ENCODE measurements around the gene PRDX1. TPM values are rescaled to one million over a fixed set of nuclear protein-coding genes. Genes with fewer than 3 reads are reported as not detected.
"Not testable (repeated sequence)": the region's sequence is repeated elsewhere in the genome, so short reads cannot be mapped to it uniquely, and the experiment has no call there.

Gene PRDX1
- polyA plus RNA-seq, 1 donor, result 239 TPM

DNA sequence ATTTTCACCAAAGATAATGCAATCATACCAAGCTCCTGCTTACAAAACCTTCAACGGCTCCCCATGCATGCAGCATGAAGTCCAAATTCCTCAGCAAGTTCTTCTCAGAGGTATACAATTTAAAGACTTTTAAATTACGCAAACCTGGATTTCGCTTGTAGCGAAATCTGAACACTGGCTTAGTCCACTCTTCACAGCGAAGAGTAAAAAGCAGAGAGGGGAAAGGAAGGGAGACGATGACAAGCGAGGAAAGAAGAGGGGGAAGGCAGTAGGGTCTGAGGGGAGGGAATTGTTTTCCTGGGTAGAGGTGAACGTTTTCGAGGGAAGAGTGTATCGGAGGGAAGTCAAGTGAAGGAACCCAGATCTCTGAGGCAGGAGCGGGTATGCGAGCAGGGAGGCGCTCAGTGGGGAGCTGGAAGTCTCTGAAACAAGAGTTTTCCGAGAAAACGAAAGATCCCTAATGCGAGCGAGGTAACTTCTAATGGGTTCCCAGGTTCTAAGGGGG lies 31.5 kb downstream of the PRDX1 start:
- DNase-seq, result peak; percentile 9 to 72
- Histone ChIP-seq H3K4me1 (ENCODE audit: control insufficient read depth, insufficient read depth, low read length) (peaks cover 6% of the 10 kb centered on the region), H3K9me3 (ENCODE audit: control insufficient read depth, low read depth, low read length) (no peaks in the 10 kb centered on the region), H3K27ac (ENCODE audit: low read length) (peak overlapping the region; percentile 89), H3K36me3 (ENCODE audit: control insufficient read depth, insufficient read depth, low read length) (no peaks in the 10 kb centered on the region), H3K4me3 (ENCODE audit: low read length) (peak overlapping the region; percentile 89), H3K27me3 (ENCODE audit: control insufficient read depth, insufficient read depth, low read length) (no peaks in the 10 kb centered on the region)
- WGBS (ENCODE audit: insufficient coverage, low lambda C conversion rate), result 5% methylated on average over 4 of the region's 17 CpGs

- H3K9me3 ChIP-seq (ENCODE audit: control insufficient read depth, low read depth, low read length); H3K27ac ChIP-seq (ENCODE audit: low read length); H3K27me3 ChIP-seq (ENCODE audit: control insufficient read depth, insufficient read depth, low read length); DNase-seq; H3K4me1 ChIP-seq (ENCODE audit: control insufficient read depth, insufficient read depth, low read length); H3K36me3 ChIP-seq (ENCODE audit: control insufficient read depth, insufficient read depth, low read length): not testable (repeated sequence)
- peak overlapping the region; percentile 89 for H3K4me3 ChIP-seq (ENCODE audit: low read length)
- WGBS (ENCODE audit: insufficient coverage, low lambda C conversion rate), result no CpG with 5 or more reads among the region's 14 CpGs
Observed at GRCh38 chr1:45489379-45489778, 32.3 kb downstream of the PRDX1 start.

DNA sequence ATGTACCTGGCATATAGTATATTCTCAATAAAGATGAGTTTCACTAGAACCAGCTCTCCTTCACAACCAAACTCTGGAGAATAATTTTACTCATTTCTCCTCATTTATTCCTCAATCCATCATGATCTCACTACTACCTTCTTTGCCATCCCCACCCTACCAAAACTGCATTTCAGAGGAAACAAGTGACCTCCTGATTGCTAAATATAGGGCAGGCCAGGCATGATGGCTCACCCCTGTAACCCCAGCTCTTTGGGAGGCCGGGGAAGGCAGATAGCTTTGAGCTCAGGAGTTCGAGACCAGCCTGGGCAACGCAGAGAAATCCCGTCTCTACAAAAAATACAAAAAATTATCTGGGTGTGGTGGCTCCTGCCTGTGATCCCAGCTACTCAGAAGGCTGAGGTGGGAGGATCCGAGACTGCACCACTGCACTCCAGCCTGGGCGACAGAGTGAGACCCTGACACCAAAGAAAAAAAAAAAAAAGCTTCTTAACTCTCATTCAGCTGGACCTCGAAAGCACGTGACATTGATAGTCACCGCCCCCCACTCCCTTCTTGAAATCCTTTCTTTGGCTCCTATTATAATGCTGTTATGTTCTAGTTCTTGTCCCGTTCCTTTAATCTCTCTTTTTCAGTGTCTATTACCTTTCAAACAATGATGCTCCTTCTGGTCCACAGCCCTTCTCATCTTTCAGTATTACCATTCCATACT lies 32.9 kb downstream of the PRDX1 start:
- Histone ChIP-seq H3K27ac (ENCODE audit: low read length) (no peak overlapping the region), H3K4me1 (ENCODE audit: control insufficient read depth, insufficient read depth, low read length) (peaks cover 6% of the 10 kb centered on the region), H3K27me3 (ENCODE audit: control insufficient read depth, insufficient read depth, low read length) (no peaks in the 10 kb centered on the region), H3K36me3 (ENCODE audit: control insufficient read depth, insufficient read depth, low read length) (no peaks in the 10 kb centered on the region), H3K9me3 (ENCODE audit: control insufficient read depth, low read depth, low read length) (no peaks in the 10 kb centered on the region), H3K4me3 (ENCODE audit: low read length) (no peak overlapping the region)
- WGBS (ENCODE audit: insufficient coverage, low lambda C conversion rate), result 86% methylated on average over 1 of the region's 10 CpGs
- DNase-seq, result no peak

- Histone ChIP-seq H3K9me3 (ENCODE audit: control insufficient read depth, low read depth, low read length) (no peaks in the 10 kb centered on the region), H3K36me3 (ENCODE audit: control insufficient read depth, insufficient read depth, low read length) (no peaks in the 10 kb centered on the region), H3K27me3 (ENCODE audit: control insufficient read depth, insufficient read depth, low read length) (no peaks in the 10 kb centered on the region), H3K4me1 (ENCODE audit: control insufficient read depth, insufficient read depth, low read length) (peaks cover 6% of the 10 kb centered on the region), H3K4me3 (ENCODE audit: low read length) (no peak overlapping the region), H3K27ac (ENCODE audit: low read length) (no peak overlapping the region)
- no peak for DNase-seq
Observed at GRCh38 chr1:45485949-45486348, 35.7 kb downstream of the PRDX1 start.

DNA sequence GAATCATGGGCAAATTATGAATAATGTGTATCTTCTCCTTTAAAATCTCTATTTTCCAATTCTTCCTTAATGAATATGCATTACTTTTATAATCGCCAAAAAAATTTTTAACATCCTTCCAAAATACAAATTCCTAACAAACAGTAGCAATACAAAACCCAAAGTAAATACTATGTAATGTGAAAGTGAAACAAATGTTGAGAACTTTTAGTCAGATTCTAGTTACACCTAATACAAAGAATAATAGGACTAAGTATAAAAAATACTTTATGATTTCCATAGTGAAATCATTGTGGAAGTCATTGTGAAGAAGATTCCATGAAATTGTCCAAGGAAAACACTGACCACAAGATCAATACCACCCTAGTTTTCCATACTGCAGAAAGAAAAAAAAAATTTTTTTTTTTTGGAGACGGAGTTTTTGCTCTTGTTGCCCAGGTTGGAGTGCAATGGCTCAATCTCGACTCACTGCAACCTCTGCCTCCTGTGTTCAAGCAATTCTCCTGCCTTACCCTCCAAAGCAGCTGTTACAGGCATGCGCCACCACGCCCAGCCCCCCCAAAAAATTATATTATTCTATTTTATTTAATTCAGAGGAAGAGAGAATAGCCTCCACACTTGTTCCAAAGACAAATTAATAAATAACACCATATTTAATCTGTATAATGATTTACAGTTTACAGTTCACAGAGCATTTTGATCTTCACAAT lies 42.5 kb downstream of the PRDX1 start:
- no peak for DNase-seq
- 100% methylated on average over 1 of the region's 5 CpGs for WGBS (ENCODE audit: insufficient coverage, low lambda C conversion rate)

GRCh38 chr1:45478121-45478814 lies 43.4 kb downstream of the PRDX1 start:
- 88% methylated on average over 1 of the region's 4 CpGs for whole genome bisulfite sequencing (ENCODE audit: insufficient coverage, low lambda C conversion rate)
- H3K27me3 ChIP-seq (ENCODE audit: control insufficient read depth, insufficient read depth, low read length), result no peaks in the 10 kb centered on the region
- peak; percentile 54 to 79 for DNase-seq
- no peak overlapping the region for H3K4me3 ChIP-seq (ENCODE audit: low read length)
- no peaks in the 10 kb centered on the region for H3K9me3 ChIP-seq (ENCODE audit: control insufficient read depth, low read depth, low read length)
- peak overlapping the region; percentile 77 for H3K27ac ChIP-seq (ENCODE audit: low read length)
- peaks cover 17% of the 10 kb centered on the region for H3K4me1 ChIP-seq (ENCODE audit: control insufficient read depth, insufficient read depth, low read length)
- H3K36me3 ChIP-seq (ENCODE audit: control insufficient read depth, insufficient read depth, low read length), result no peaks in the 10 kb centered on the region

More for the DNA sequence above, 42.5 kb downstream of the PRDX1 start:
- Histone ChIP-seq H3K9me3 (ENCODE audit: control insufficient read depth, low read depth, low read length) (no peaks in the 10 kb centered on the region), H3K4me3 (ENCODE audit: low read length) (no peak overlapping the region), H3K36me3 (ENCODE audit: control insufficient read depth, insufficient read depth, low read length) (no peaks in the 10 kb centered on the region), H3K4me1 (ENCODE audit: control insufficient read depth, insufficient read depth, low read length) (peaks cover 17% of the 10 kb centered on the region), H3K27me3 (ENCODE audit: control insufficient read depth, insufficient read depth, low read length) (no peaks in the 10 kb centered on the region), H3K27ac (ENCODE audit: low read length) (no peak overlapping the region)

DNA sequence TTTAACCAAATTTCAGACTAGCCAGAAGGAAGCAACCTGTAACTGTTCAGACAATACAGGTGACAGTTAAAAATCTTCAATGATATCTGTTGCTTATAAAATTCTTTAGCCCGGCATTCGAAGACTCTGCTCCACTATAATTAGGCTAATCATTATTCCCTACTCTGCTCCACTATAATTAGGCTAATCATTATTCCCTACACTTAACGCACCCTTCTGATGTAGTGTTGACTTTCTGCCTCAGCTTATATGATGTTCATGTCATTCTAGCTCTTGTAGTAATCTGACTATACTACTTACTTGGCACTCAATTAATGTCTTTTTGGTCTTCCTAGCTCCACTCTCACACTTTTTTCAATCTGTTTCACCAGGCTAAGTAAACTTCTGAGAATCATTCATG lies 44.0 kb downstream of the PRDX1 start:
- no peaks in the 10 kb centered on the region for H3K36me3 ChIP-seq (ENCODE audit: control insufficient read depth, insufficient read depth, low read length)
- peak overlapping the region; percentile 77 for H3K27ac ChIP-seq (ENCODE audit: low read length)
- H3K27me3 ChIP-seq (ENCODE audit: control insufficient read depth, insufficient read depth, low read length), result no peaks in the 10 kb centered on the region
- no peak for DNase-seq
- no peak overlapping the region for H3K4me3 ChIP-seq (ENCODE audit: low read length)
- no peaks in the 10 kb centered on the region for H3K9me3 ChIP-seq (ENCODE audit: control insufficient read depth, low read depth, low read length)
- H3K4me1 ChIP-seq (ENCODE audit: control insufficient read depth, insufficient read depth, low read length), result peaks cover 17% of the 10 kb centered on the region
- WGBS (ENCODE audit: insufficient coverage, low lambda C conversion rate), result 17% methylated on average over 1 of the region's 3 CpGs

DNA sequence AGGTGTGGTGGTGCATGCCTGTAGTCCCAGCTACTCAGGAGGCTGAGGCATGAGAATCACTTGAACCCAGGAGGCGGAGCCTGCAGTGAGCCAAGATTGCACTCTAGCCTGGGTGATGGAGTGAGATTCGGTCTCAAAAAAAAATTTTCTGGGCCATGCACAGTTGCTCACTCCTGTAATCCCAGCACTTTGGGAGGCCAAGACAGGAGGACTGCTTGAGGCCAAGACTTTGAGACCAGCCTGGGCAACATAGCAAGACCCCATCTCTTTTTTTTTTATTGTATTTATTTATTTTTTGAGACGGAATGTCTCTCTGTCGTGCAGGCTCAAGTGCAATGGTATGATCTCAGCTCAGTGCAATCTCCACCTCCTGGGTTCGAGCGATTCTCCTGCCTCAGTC lies 47.5 kb downstream of the PRDX1 start:
- H3K27ac ChIP-seq (ENCODE audit: low read length); H3K27me3 ChIP-seq (ENCODE audit: control insufficient read depth, insufficient read depth, low read length); DNase-seq; H3K9me3 ChIP-seq (ENCODE audit: control insufficient read depth, low read depth, low read length); H3K4me3 ChIP-seq (ENCODE audit: low read length); H3K36me3 ChIP-seq (ENCODE audit: control insufficient read depth, insufficient read depth, low read length): not testable (repeated sequence)
- peaks cover 14% of the 10 kb centered on the region for H3K4me1 ChIP-seq (ENCODE audit: control insufficient read depth, insufficient read depth, low read length)
- no CpG with 5 or more reads among the region's 6 CpGs for WGBS (ENCODE audit: insufficient coverage, low lambda C conversion rate)

GRCh38 chr1:45473302-45473701 lies 48.4 kb downstream of the PRDX1 start:
- Histone ChIP-seq H3K27me3 (ENCODE audit: control insufficient read depth, insufficient read depth, low read length) (no peaks in the 10 kb centered on the region), H3K4me3 (ENCODE audit: low read length) (no peak overlapping the region), H3K36me3 (ENCODE audit: control insufficient read depth, insufficient read depth, low read length) (no peaks in the 10 kb centered on the region), H3K27ac (ENCODE audit: low read length) (no peak overlapping the region), H3K9me3 (ENCODE audit: control insufficient read depth, low read depth, low read length) (no peaks in the 10 kb centered on the region), H3K4me1 (ENCODE audit: control insufficient read depth, insufficient read depth, low read length) (peaks cover 11% of the 10 kb centered on the region)
- WGBS (ENCODE audit: insufficient coverage, low lambda C conversion rate), result 100% methylated on average over 1 of the region's 2 CpGs
- DNase-seq, result no peak

DNA sequence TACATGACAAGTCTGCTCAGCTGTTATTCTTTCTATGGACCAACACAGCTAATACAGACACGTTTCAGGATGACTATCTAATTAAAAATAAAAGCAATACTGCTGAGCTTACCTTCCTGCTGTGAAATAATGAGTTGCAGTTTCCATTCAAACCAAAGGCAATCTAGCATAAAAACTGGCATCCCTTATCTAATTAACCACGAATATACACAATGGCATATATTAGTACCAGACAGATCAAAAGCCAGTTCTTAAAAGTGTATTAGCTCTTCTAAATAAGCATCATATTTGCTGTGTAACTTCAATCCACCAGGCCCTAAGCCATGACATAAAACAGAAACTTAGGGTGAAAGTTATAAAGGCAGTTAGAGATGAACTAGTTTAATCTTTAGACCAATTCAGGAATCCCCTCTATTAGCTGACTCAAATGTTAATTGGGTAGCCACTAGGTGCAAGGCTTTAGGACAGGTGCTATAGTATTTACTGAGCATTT lies 51.3 kb downstream of the PRDX1 start:
- Histone ChIP-seq H3K27me3 (ENCODE audit: control insufficient read depth, insufficient read depth, low read length) (no peaks in the 10 kb centered on the region), H3K27ac (ENCODE audit: low read length) (no peak overlapping the region)
- WGBS (ENCODE audit: insufficient coverage, low lambda C conversion rate), result no CpG with 5 or more reads among the region's 2 CpGs

More for the DNA sequence above, 51.3 kb downstream of the PRDX1 start:
- Histone ChIP-seq H3K4me1 (ENCODE audit: control insufficient read depth, insufficient read depth, low read length) (no peaks in the 10 kb centered on the region), H3K4me3 (ENCODE audit: low read length) (no peak overlapping the region), H3K9me3 (ENCODE audit: control insufficient read depth, low read depth, low read length) (no peaks in the 10 kb centered on the region), H3K36me3 (ENCODE audit: control insufficient read depth, insufficient read depth, low read length) (no peaks in the 10 kb centered on the region)
- DNase-seq, result no peak
